T-cell (primary cell): ENCODE measurements around the gene OR51S1. TPM values are rescaled to one million over a fixed set of nuclear protein-coding genes. Genes with fewer than 3 reads are reported as not detected.
"Not testable (repeated sequence)": the region's sequence is repeated elsewhere in the genome, so short reads cannot be mapped to it uniquely, and the experiment has no call there.

ENCODE experiments used
- ATAC-seq, 4 experiments: fragments of 200-7000 bp in 3 of 4; fragments of 150-1000 bp in 1 of 4; cut with Tn5 transposase; replicated peaks in 1 of 4; 1 replicate in 3 of 4; 2 replicates in 1 of 4; pipeline ENCODE4 v1.10.0; 2021; ENCODE audit warnings: moderate library complexity in 3 of 4, mild to moderate bottlenecking in 2 of 4, moderate number of reproducible peaks in 1 of 4
- CTCF ChIA-PET, 2 donors: fragments of 300-600 bp; sonication (Branson Sonifier 250); formaldehyde crosslinking; loops; one replicate each; lab custom pipeline; 2022; ENCODE audit warnings: antibody characterized with exemption in 2 of 2; lab: Charles Lee
- POLR2A ChIA-PET, 2 donors: fragments of 300-600 bp; sonication (Branson Sonifier 250); formaldehyde crosslinking; loops; one replicate each; lab custom pipeline; 2022; ENCODE audit warnings: antibody characterized with exemption in 2 of 2; lab: Charles Lee
- DNase-seq, 35 experiments: peaks; one replicate each; pipeline versions ENCODE4 v3.0.0 to v3.0.0-alpha.2; 2013 to 2023
- H3K27ac ChIP-seq: one replicate; pipeline ENCODE4 v1.5.1; 2013; ENCODE audit warnings: low read length
- H3K27me3 ChIP-seq, 2 experiments: replicated peaks in 1 of 2; 1 replicate in 1 of 2; 2 replicates in 1 of 2; pipeline versions ENCODE4 v1.6.1 to v1.7.0; 2013; ENCODE audit warnings: low read length in 1 of 2, mixed read lengths in 1 of 2; ENCODE audit not compliant: control insufficient read depth in 2 of 2, insufficient read depth in 2 of 2; ENCODE audit errors: extremely low read depth in 1 of 2
- H3K36me3 ChIP-seq, 2 donors: 1 replicate in 1 of 2; 2 replicates in 1 of 2; pipeline versions ENCODE4 v1.6.1 to v1.7.0; 2013; ENCODE audit warnings: low read length in 1 of 2; ENCODE audit not compliant: control insufficient read depth in 2 of 2, insufficient read depth in 1 of 2; ENCODE audit errors: extremely low read depth in 1 of 2
- H3K4me1 ChIP-seq, 2 experiments: 1 replicate in 1 of 2; 2 replicates in 1 of 2; pipeline versions ENCODE4 v1.6.1 to v1.7.0; 2013; ENCODE audit warnings: low read length in 2 of 2, mixed read lengths in 1 of 2; ENCODE audit not compliant: insufficient read depth in 2 of 2, control insufficient read depth in 1 of 2; ENCODE audit errors: extremely low read depth in 1 of 2
- H3K4me3 ChIP-seq, 2 donors: 1 replicate in 1 of 2; 2 replicates in 1 of 2; pipeline versions ENCODE4 v1.5.1 to v1.7.0; 2013; ENCODE audit warnings: mild to moderate bottlenecking in 2 of 2, low read length in 1 of 2, moderate library complexity in 1 of 2; ENCODE audit not compliant: control insufficient read depth in 1 of 2; ENCODE audit errors: extremely low read depth in 1 of 2
- H3K9me3 ChIP-seq: 2 replicates; pipeline ENCODE4 v1.7.0; 2013
- H3K27ac Mint-ChIP-seq, 2 donors: one replicate each; pipeline ENCODE4 v1.8.0; 2020 to 2021; ENCODE audit warnings: mild to moderate bottlenecking in 2 of 2, mixed read lengths in 2 of 2
- H3K27me3 Mint-ChIP-seq, 2 donors: one replicate each; pipeline ENCODE4 v1.8.0; 2021 to 2022; ENCODE audit warnings: mixed read lengths in 2 of 2
- H3K36me3 Mint-ChIP-seq: one replicate; pipeline ENCODE4 v1.8.0; 2021; ENCODE audit warnings: mixed read lengths
- H3K4me1 Mint-ChIP-seq, 3 donors: one replicate each; pipeline ENCODE4 v1.8.0; 2020 to 2022; ENCODE audit warnings: mixed read lengths in 3 of 3, mild to moderate bottlenecking in 1 of 3
- H3K4me3 Mint-ChIP-seq, 3 donors: one replicate each; pipeline ENCODE4 v1.8.0; 2020 to 2022; ENCODE audit warnings: mild to moderate bottlenecking in 3 of 3, mixed read lengths in 3 of 3, moderate library complexity in 3 of 3
- H3K9me3 Mint-ChIP-seq, 3 donors: one replicate each; pipeline ENCODE4 v1.8.0; 2020 to 2022; ENCODE audit warnings: mixed read lengths in 3 of 3
- WGBS: methylation state at CpG from one replicate; pipeline ENCODE4 v1.1.5; 2013; ENCODE audit warnings: missing lambda C conversion rate; ENCODE audit not compliant: insufficient coverage; 5-methylcytosine and 5-hydroxymethylcytosine counted together
- total RNA-seq, 35 experiments: library from RNA in 6 of 35; stranded (reverse) in 6 of 35; fragments of 120-200 nt in 1 of 35; gene quantifications; one replicate each; pipeline versions ENCODE4 v1.2.1 to v1.2.4 and lab custom pipeline; 2013 to 2026

The OR51S1 gene
- total RNA-seq, 5 donors from 2014 or later (not counting 1 experiment from before 2014, with no cell fraction given): not detected

GRCh38 chr11:4854286-4854685, 5.3 kb upstream of the OR51S1 start:
- H3K27me3 Mint-ChIP-seq, H3K4me3 Mint-ChIP-seq, H3K36me3 Mint-ChIP-seq, H3K4me1 ChIP-seq, H3K4me3 ChIP-seq, DNase-seq, CTCF ChIA-PET, H3K9me3 Mint-ChIP-seq, H3K36me3 ChIP-seq, H3K9me3 ChIP-seq, POLR2A ChIA-PET, H3K27ac Mint-ChIP-seq, ATAC-seq, H3K27me3 ChIP-seq, H3K27ac ChIP-seq, H3K4me1 Mint-ChIP-seq: not testable (repeated sequence)
- WGBS: 72% methylated on average over 7 of the region's 7 CpGs

DNA sequence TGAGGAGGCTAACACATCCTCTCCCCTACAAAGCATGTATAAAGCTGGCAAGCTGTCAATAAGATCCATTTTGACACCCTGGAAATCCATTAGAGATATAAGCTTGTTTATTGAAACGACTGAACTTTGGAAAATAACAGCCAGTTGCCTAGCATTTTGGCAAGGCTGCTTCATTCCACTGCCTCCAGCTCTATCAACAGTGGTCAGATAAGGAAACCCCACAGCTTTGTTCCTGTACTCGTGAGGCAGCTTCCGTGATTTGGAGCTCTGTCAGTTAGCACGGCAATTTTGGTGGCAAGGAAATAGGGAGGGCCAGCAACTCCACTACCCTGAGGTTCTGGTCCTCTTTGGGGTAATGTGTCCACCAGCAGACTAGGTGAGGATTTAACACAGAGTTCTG, 2.0 kb upstream of the OR51S1 start:
- H3K4me1 ChIP-seq: no peaks in the 10 kb centered on the region
- H3K36me3 Mint-ChIP-seq: no peaks in the 10 kb centered on the region
- H3K27me3 ChIP-seq: peaks cover 0 to 11% of the 10 kb centered on the region in 2 experiments
- no peak overlapping the region for H3K27ac ChIP-seq
- H3K27me3 Mint-ChIP-seq: peaks cover 10 to 13% of the 10 kb centered on the region in 2 donors
- H3K9me3 Mint-ChIP-seq: no peaks in the 10 kb centered on the region
- ChIA-PET CTCF (no interaction called here), POLR2A (no interaction called here)
- H3K27ac Mint-ChIP-seq: no peak overlapping the region
- no peak for ATAC-seq
- no peaks in the 10 kb centered on the region for H3K36me3 ChIP-seq
- 40% methylated on average over 2 of the region's 4 CpGs for WGBS
- H3K4me3 ChIP-seq: no peak overlapping the region
- no peak for DNase-seq
- H3K4me1 Mint-ChIP-seq: no peaks in the 10 kb centered on the region
- H3K4me3 Mint-ChIP-seq: no peak overlapping the region
- no peaks in the 10 kb centered on the region for H3K9me3 ChIP-seq

DNA sequence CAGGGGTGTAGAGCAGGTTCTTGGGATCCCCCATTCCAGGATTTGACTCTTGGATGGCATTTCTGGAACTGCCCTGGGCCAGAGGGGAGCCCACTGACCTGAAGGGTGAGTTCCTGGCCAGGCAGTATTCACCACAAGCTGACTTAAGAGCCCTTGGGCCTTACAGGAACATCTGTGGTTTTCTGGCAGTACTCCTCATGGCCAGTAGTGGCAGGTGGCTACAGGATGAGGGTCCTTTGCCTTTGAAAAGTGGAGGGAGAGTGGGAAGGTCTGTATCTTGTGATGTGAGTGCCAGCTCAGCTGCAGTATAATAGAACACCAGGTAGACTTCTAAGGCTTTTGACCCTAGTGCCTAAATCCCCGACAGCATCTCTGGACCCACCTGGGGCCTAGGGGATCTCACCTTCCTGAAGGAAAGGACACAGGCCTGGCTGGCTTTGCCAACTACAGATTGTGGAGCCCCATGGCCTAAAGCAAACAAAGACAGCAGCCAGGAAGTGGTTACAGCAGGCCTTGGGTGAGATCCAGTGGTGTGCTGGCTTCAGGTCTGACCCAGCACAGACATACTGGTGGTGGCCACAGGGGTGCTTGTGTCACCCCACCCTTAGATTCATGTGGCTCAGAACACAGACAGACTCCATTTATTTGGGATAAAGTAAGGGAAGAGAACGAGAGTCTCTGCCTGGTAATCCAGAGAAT, 9.0 kb downstream of the OR51S1 start:
- DNase-seq: no peak
- no peak overlapping the region for H3K27ac Mint-ChIP-seq
- H3K27me3 Mint-ChIP-seq: peaks cover 5 to 8% of the 10 kb centered on the region in 2 donors
- WGBS: 93% methylated on average over 1 of the region's 2 CpGs
- Histone ChIP-seq H3K4me1 (no peaks in the 10 kb centered on the region), H3K27me3 (peaks cover 0 to 4% of the 10 kb centered on the region in 2 experiments), H3K9me3 (no peaks in the 10 kb centered on the region), H3K27ac (no peak overlapping the region), H3K36me3 (no peaks in the 10 kb centered on the region), H3K4me3 (no peak overlapping the region)
- ATAC-seq: no peak
- no peak overlapping the region for H3K4me3 Mint-ChIP-seq
- POLR2A ChIA-PET: no interaction called here
- CTCF ChIA-PET: no interaction called here
- H3K4me1 Mint-ChIP-seq: no peaks in the 10 kb centered on the region
- H3K9me3 Mint-ChIP-seq: peaks cover 0 to 7% (median 0%) of the 10 kb centered on the region in 3 donors
- H3K36me3 Mint-ChIP-seq: no peaks in the 10 kb centered on the region

GRCh38 chr11:4830909-4831308, 18.1 kb downstream of the OR51S1 start:
- DNase-seq: no peak
- no peak for ATAC-seq
- no peak overlapping the region for H3K27ac ChIP-seq
- ChIA-PET CTCF (no interaction called here), POLR2A (no interaction called here)
- Mint-ChIP-seq H3K9me3 (no peaks in the 10 kb centered on the region), H3K27ac (no peak overlapping the region), H3K4me1 (no peaks in the 10 kb centered on the region), H3K36me3 (no peaks in the 10 kb centered on the region), H3K27me3 (peaks cover 1 to 11% of the 10 kb centered on the region in 2 donors), H3K4me3 (no peak overlapping the region)
- H3K4me3 ChIP-seq: no peak overlapping the region
- 17% methylated on average over 2 of the region's 2 CpGs for WGBS
- no peaks in the 10 kb centered on the region for H3K36me3 ChIP-seq
- H3K27me3 ChIP-seq: no peaks in the 10 kb centered on the region
- H3K4me1 ChIP-seq: no peaks in the 10 kb centered on the region
- H3K9me3 ChIP-seq: no peaks in the 10 kb centered on the region

- no peaks in the 10 kb centered on the region for H3K4me1 Mint-ChIP-seq
- DNase-seq: no peak
- peaks cover under 1 to 14% of the 10 kb centered on the region in 2 donors for H3K27me3 Mint-ChIP-seq
- POLR2A ChIA-PET: no interaction called here
- no CpG with 5 or more reads among the region's 1 CpG for WGBS
- H3K27ac Mint-ChIP-seq: no peak overlapping the region
- Histone ChIP-seq H3K9me3 (no peaks in the 10 kb centered on the region), H3K4me3 (no peak overlapping the region), H3K36me3 (no peaks in the 10 kb centered on the region), H3K27ac (no peak overlapping the region), H3K4me1 (no peaks in the 10 kb centered on the region), H3K27me3 (no peaks in the 10 kb centered on the region)
- ATAC-seq: no peak
- H3K4me3 Mint-ChIP-seq: no peak overlapping the region
- no peaks in the 10 kb centered on the region for H3K9me3 Mint-ChIP-seq
- CTCF ChIA-PET: no interaction called here
- H3K36me3 Mint-ChIP-seq: no peaks in the 10 kb centered on the region
Measured at GRCh38 chr11:4830346-4830745, 18.7 kb downstream of the OR51S1 start.

DNA sequence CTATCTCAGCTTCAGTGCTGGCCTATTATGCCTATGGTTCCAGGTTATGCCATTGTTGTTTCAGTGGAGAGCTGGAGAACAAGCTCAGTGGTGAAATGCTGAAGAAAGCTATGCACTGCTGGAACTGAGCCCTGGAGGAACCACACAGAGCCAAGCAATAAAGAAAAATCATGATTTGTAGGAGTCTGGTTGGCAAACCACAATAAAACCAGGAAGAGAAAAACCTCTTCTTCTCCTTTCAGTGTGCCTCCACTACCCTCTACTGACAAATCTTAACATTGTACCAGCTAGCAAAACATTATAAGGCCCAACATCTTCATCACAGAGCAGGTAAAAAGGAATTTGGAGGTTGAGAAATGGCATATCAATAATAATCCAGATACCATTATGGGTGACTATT, 22.6 kb downstream of the OR51S1 start:
- Histone ChIP-seq H3K4me1 (no peaks in the 10 kb centered on the region), H3K27ac (no peak overlapping the region), H3K27me3 (peaks cover 0 to 3% of the 10 kb centered on the region in 2 experiments), H3K4me3 (no peak overlapping the region), H3K36me3 (no peaks in the 10 kb centered on the region), H3K9me3 (no peaks in the 10 kb centered on the region)
- Mint-ChIP-seq H3K4me3 (no peak overlapping the region), H3K9me3 (peaks cover 0 to 3% (median 0%) of the 10 kb centered on the region in 3 donors), H3K27ac (no peak overlapping the region), H3K36me3 (no peaks in the 10 kb centered on the region), H3K4me1 (no peaks in the 10 kb centered on the region), H3K27me3 (peaks cover 0 to 21% of the 10 kb centered on the region in 2 donors)
- ChIA-PET POLR2A (interaction anchor here in 1 of 2 donors (0.6 kb wide), 1 partner anchor 169 kb away, joined by 3 read pairs; no protein-coding TSS in a partner anchor), CTCF (no interaction called here)
- no peak for DNase-seq
- no peak for ATAC-seq
